ENCODE data around the gene THOC6.

- no peak for TF ChIP-seq ARNTL (CRISPR knock-in tag; IDR thresholded peaks at IDR 0.05; ENCODE audit: borderline replicate concordance, low read depth)
- TF ChIP-seq, protein P1, sequence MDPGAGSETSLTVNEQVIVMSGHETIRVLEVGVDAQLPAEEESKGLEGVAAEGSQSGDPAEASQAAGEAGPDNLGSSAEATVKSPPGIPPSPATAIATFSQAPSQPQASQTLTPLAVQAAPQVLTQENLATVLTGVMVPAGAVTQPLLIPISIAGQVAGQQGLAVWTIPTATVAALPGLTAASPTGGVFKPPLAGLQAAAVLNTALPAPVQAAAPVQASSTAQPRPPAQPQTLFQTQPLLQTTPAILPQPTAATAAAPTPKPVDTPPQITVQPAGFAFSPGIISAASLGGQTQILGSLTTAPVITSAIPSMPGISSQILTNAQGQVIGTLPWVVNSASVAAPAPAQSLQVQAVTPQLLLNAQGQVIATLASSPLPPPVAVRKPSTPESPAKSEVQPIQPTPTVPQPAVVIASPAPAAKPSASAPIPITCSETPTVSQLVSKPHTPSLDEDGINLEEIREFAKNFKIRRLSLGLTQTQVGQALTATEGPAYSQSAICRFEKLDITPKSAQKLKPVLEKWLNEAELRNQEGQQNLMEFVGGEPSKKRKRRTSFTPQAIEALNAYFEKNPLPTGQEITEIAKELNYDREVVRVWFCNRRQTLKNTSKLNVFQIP (CRISPR knock-in tag; IDR thresholded peaks at IDR 0.05; ENCODE audit: borderline replicate concordance, low read depth) = no peak
- TF ChIP-seq, protein P2, sequence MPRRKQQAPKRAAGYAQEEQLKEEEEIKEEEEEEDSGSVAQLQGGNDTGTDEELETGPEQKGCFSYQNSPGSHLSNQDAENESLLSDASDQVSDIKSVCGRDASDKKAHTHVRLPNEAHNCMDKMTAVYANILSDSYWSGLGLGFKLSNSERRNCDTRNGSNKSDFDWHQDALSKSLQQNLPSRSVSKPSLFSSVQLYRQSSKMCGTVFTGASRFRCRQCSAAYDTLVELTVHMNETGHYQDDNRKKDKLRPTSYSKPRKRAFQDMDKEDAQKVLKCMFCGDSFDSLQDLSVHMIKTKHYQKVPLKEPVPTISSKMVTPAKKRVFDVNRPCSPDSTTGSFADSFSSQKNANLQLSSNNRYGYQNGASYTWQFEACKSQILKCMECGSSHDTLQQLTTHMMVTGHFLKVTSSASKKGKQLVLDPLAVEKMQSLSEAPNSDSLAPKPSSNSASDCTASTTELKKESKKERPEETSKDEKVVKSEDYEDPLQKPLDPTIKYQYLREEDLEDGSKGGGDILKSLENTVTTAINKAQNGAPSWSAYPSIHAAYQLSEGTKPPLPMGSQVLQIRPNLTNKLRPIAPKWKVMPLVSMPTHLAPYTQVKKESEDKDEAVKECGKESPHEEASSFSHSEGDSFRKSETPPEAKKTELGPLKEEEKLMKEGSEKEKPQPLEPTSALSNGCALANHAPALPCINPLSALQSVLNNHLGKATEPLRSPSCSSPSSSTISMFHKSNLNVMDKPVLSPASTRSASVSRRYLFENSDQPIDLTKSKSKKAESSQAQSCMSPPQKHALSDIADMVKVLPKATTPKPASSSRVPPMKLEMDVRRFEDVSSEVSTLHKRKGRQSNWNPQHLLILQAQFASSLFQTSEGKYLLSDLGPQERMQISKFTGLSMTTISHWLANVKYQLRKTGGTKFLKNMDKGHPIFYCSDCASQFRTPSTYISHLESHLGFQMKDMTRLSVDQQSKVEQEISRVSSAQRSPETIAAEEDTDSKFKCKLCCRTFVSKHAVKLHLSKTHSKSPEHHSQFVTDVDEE (CRISPR knock-in tag; IDR thresholded peaks at IDR 0.05) = no peak
- TF ChIP-seq ZFP30 (CRISPR knock-in tag; IDR thresholded peaks at IDR 0.05) = no peak
Observed at GRCh38 chr16:3003582-3004270, 20.1 kb upstream of the THOC6 start.
